COR-L47 (cell line): ENCODE results near the gene MAP4K1.
A peak's percentile ranks its signal among the peaks of the same experiment; 100 is the strongest.
"Not testable (repeated sequence)": the region's sequence is repeated elsewhere in the genome, so short reads cannot be mapped to it uniquely, and the experiment has no call there.

Source experiments
- DNase-seq: peaks from one replicate; lab custom pipeline; 2025; lab: John Stamatoyannopoulos, UW

Gene MAP4K1

GRCh38 chr19:38624822-38625221, 7.1 kb upstream of the MAP4K1 start:
- no peak for DNase-seq

- no peak for DNase-seq
These were observed 1.8 kb upstream of the MAP4K1 start for GRCh38 chr19:38619361-38620174.

GRCh38 chr19:38618590-38619360, 1.0 kb upstream of the MAP4K1 start, which contains the start of gene EIF3K:
Gene EIF3K (plus strand): TSS chr19:38619188. CDS start chr19:38619269, 81 bp downstream.
- DNase-seq: peak; percentile 99

DNA sequence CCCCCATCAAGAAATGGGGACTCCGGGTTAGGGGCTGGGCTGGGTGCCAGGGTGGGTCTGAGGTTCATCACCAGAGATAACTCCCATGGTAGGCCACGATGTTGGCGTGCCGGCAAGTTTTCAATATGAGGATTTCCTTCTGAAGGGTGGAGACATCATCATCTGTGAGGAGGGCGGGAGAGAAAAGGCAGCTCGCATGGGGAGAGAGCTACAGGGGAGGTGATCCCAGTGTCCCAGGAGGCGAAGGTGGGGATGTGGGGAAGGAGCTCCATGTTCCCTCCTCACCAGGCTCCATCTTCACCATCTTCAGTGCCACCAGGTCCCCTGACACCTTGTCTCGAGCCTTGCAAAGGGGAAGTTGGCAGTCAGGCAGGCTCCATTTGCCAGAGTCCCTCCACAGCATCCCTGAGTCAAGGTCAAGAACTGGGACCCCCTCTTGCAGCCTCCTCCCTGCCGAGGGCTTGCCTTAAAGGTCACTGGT, 430 bp downstream of the MAP4K1 start:
- no peak for DNase-seq

DNA sequence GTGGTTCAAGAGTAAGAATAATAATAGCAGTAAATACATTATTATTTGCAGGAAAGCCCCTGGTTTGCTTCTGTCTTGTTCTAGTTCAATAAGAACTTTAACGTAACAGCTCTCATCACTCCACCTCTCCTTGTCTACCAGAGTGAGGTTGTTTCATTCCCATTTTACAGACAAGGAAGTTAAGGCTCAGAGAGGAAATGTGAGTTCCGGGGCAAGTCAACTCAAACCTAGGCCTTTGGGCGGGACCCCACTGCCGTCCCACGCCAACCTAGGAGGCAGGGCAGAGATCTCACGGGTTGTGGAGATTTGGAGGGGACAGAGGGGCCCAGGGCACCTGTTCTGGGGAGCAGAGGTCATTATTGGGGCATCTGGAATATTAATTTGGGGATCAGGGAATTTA, 1.5 kb downstream of the MAP4K1 start:
- DNase-seq: no peak

- DNase-seq: no peak
These were observed 2.7 kb downstream of the MAP4K1 start for GRCh38 chr19:38615007-38615581.

DNA sequence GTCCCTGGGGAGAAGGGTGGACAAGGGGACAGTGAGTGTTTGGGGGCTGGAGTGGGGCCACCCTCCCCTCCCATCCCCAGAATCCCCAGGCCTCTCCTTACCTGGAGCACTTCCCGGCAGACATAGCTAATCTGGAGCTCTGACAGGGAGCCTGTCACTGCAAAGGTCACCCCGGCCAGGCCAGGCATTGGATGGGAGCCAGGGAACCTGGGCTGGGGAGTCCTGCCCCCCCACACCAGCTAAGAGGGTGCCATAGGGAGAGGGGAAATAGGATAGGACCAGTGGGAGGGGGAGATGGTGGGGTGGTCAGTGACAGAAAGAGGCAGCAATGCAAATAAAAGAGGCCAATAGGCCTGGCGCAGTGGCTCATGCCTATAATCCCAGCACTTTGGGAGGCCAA, 3.5 kb downstream of the MAP4K1 start:
- DNase-seq: no peak

DNA sequence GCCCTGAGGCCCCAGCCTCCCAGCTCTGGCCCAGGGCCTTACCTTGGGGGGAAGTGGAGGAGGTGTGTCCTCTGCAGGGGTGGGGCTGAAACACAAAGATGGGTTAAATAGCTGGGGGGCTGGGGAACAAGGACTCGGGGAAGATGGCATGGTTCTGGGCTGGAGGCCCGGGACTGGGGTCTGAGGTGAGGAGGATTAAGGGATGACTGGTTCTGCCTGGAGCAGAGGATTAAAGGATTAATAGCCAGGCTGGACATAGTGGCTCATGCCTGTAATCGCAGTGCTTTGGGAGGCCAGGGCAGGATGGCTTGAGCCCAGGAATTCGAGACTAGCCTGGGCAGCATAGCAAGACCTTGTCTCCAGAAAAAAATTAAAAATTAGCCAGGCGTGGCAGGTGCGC, 11.6 kb downstream of the MAP4K1 start:
- no peak for DNase-seq

DNA sequence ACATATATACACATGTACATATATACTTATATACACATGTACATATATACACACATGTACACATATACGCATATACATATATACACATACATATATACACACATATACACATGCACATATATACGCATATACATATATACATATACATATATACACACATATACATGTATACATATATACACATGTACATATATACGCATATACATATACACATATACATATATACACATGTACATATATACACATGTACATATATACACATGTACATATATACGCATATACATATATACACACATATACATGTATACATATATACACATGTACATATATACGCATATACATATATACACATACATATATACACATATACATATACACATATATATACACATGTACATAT, 14.9 kb downstream of the MAP4K1 start:
- not testable (repeated sequence) for DNase-seq

GRCh38 chr19:38599722-38600121, 18.0 kb downstream of the MAP4K1 start:
- no peak for DNase-seq

DNA sequence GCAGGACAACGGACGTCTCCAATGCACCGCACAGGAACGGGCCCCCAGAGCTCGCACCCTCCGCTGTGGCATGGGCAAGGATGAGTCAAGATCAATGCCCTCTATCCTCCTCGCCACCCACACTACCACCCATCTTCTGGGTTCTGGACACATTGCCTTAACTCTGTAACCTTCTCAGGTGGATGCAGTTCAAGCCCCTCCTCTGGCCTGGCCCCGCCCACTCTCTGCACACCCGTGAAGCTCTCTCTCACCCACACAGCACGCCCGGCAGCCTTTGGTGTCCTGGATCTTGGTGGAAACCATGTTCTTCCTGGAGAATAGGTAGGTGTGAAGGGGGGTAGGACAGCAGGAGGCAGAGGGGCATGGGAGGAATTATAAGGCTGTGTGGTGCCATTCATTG, 20.7 kb downstream of the MAP4K1 start:
- DNase-seq: no peak

DNA sequence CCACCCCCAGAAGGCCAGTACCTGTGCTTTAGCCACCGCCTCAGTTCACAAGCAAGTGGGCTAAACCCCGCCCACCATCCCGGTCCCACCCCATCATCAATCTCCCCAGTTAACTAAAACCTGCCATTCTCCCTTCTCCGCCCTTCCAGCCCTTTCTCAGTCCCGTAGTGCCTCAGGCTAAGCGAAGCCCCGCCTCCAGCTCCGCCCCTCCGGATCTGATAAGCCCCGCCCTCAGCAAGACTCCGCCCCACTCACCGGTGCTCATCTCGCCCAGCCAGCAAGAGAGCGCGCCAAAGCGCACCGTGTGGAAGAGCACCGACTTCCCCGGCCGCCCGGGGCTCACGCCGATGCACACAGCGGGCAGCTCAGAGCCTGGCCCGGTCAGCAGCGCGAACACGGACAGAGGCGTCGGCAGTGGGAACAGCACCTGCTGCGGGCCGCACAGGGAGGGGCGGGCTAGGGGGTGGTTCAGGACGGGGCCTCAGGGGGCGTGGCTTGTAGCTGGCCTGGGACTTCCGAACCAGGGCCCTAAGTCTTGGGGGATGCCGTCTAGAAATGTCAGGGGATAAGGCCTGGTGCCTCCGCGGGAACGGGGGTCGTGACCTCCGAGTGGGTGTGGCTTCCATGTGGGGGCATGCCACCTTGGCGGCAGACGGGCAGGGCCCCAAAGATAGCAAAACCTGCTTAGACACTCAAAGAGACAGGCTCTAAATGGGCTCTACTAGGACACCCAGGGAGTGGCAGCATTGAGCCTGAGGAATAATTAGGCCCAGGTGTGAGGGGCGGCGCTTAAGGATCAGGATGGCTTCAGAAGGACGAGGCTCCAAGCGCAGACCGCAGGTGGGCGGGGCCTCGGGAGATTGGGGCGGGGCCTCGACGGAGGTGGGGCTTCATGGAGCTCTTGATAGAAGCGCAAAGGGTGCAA, 21.4 kb downstream of the MAP4K1 start:
- no peak for DNase-seq

DNA sequence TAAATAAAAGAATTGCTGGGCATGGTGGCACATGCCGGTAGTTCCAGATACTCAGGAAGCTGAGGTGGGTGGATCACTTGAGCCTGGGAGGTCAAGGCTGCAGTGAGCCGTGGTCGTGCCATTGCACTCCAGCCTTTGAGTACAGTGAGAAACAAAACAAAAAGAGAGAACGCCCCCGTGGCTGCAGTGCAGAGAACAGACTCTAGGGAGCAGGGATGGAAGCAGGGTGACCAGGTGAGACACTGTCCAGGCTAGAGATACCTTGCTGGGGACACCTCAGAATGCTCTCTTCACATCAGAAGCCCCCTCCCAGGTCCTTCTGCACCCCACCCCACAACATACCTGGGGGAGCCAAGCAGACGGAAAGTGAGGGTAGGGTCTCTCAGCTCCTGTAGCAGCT, 24.8 kb downstream of the MAP4K1 start:
- DNase-seq: no peak

GRCh38 chr19:38588041-38588440, 29.7 kb downstream of the MAP4K1 start:
- no peak for DNase-seq

DNA sequence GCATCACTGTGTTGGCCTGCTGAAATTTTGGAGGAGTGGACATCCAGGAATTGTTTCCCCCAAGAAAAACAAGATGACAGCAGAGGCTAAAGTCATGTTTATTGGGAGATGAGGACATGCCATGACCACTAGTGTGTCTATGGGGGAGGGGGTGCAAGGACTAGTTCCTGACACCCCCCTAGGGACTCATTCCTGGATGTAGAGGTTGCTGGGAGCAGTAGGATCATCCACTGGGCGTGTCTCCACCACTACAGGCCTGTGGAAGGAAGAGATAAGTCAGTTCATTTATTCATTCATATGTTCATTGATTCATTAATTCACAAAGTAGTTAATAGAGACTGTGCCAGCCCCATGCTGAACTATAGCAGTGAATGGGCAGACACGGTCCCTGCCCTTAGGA, 30.2 kb downstream of the MAP4K1 start:
- DNase-seq: no peak

- DNase-seq: no peak
These were observed 33.8 kb downstream of the MAP4K1 start for GRCh38 chr19:38583985-38584305.

- DNase-seq: no peak
These were observed 34.4 kb downstream of the MAP4K1 start for GRCh38 chr19:38583219-38583984.

GRCh38 chr19:38580080-38580479, 37.7 kb downstream of the MAP4K1 start:
- DNase-seq: no peak

DNA sequence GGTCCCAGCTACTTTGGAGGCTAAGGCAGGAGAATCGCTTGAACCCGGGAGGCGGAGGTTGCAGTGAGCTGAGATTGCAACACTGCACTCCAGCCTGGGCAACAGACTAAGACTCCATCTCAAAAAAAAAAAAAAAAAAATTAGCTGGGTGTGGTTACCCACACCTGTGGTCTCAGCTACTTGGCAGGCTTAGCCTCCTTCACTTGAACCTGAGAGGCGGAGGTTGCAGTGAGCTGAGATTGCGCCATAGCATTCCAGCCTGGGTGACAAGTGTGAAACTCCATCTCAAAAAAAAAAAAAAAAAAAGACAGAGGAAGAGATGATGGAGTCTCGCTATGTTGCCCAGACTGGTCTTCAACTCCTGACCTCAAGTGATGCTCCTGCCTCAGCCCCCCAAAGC, 38.4 kb downstream of the MAP4K1 start:
- DNase-seq: not testable (repeated sequence)

- no peak for DNase-seq
These were observed 39.9 kb downstream of the MAP4K1 start for GRCh38 chr19:38577826-38578225.

DNA sequence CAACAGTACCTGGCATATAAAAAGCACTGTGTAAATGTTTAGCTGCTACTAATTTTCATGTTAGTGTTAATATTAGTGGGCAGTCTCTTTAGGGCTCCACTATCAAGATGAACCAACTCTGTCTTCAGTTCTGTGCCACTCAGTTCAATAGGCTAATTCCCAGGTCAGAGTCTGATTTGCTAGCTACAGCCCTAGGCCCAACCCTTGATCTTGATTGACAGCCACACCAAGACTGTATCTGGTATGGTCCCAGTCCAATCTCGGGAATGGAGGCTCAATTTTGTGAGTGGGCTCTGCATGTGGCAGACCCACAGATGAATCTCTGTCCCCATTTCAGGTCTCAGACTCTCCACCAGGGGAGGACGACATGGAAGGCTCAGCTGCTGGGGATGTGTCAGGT, 46.1 kb downstream of the MAP4K1 start:
- no peak for DNase-seq
